GM06990 (cell line): ENCODE measurements around the gene CLNK.

Experiments
- DNase-seq: peaks from one replicate; pipeline ENCODE4 v3.0.0-alpha.2; 2011; ENCODE audit not compliant: insufficient read length; ENCODE audit errors: extremely low read depth
- H3K27me3 ChIP-seq: replicated peaks from 2 replicates; pipeline ENCODE4 v1.6.0; 2011; ENCODE audit warnings: low read length; ENCODE audit not compliant: control insufficient read depth, insufficient read depth
- H3K36me3 ChIP-seq: 2 replicates; pipeline ENCODE4 v1.5.1; 2011; ENCODE audit warnings: low read length; ENCODE audit not compliant: control insufficient read depth, insufficient read depth
- H3K4me3 ChIP-seq: replicated peaks from 2 replicates; pipeline ENCODE4 v1.5.1; 2011; ENCODE audit warnings: low read depth, mild to moderate bottlenecking, control low read depth, low read length
- TF ChIP-seq, protein P1 (sequence below): IDR thresholded peaks from 2 replicates; pipeline ENCODE4 v1.5.1; 2011; ENCODE audit warnings: low read length, control low read depth, mild to moderate bottlenecking, inconsistent platforms; ENCODE audit not compliant: insufficient read depth, poor library complexity, severe bottlenecking

Gene CLNK

DNA sequence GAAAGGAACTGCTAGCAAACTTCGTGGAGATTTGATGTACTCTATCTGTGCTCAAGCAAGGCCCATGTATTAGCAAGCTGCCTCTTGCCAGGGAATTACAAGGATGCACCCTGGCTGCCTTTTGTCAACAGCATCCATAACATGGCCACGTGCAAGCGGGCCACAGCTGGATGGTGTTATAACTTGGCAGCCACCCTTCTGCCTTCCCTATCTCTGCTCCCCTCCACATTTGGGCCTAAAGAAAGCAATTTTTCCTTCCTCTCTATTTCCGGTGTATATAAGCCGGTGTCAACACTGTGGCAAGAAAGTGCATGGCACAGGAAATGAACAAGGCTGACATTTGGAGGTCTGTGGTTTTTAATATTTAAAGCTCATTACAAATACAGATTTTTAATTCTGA, 94.8 kb downstream of the CLNK start:
- Histone ChIP-seq H3K36me3 (no peaks in the 10 kb centered on the region), H3K27me3 (no peaks in the 10 kb centered on the region), H3K4me3 (no peak overlapping the region)
- TF ChIP-seq, protein P1, sequence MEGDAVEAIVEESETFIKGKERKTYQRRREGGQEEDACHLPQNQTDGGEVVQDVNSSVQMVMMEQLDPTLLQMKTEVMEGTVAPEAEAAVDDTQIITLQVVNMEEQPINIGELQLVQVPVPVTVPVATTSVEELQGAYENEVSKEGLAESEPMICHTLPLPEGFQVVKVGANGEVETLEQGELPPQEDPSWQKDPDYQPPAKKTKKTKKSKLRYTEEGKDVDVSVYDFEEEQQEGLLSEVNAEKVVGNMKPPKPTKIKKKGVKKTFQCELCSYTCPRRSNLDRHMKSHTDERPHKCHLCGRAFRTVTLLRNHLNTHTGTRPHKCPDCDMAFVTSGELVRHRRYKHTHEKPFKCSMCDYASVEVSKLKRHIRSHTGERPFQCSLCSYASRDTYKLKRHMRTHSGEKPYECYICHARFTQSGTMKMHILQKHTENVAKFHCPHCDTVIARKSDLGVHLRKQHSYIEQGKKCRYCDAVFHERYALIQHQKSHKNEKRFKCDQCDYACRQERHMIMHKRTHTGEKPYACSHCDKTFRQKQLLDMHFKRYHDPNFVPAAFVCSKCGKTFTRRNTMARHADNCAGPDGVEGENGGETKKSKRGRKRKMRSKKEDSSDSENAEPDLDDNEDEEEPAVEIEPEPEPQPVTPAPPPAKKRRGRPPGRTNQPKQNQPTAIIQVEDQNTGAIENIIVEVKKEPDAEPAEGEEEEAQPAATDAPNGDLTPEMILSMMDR, result no peak
- no peak for DNase-seq

DNA sequence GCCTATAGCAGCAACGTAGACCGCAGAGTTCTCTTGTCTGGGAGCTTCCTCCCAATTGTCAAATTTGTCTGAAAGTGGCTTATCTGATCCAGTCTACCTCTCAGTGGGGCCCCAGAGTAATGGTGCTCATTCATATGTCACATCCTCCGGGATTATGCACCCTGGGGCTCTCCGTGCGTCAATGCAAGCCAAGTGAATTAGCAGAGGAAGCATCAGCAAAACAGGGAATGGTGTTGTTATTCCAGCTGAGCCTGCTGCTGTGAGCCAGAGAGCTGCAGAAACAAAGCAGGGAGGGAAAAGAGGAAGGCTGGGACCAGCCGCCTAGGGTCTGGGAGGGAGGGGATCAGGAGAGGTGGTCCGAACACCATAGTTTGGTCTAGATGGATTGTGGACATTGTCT, 95.2 kb downstream of the CLNK start:
- TF ChIP-seq, protein P1, result no peak

DNA sequence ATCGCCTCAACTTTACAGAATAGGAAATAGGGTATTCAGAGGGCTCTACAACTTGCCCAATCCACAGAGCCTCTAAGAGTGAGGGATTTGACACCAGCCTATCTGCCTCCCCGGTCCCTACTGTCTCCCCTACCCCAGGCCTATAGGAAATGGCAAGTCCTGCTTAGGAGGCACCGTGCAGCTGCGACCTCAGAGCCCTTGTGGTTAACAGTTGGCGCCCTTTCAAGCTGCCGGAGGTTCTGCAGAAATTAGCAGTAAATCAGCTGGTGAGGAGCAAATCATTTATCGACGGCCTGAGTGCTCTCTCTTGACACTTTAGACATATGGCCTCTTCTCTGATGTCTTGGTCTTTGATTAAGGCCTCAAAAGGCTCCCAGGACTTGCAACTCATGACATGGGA, 96.9 kb downstream of the CLNK start:
- no peaks in the 10 kb centered on the region for H3K27me3 ChIP-seq
- no peak overlapping the region for H3K4me3 ChIP-seq
- no peaks in the 10 kb centered on the region for H3K36me3 ChIP-seq
- DNase-seq, result no peak
- TF ChIP-seq, protein P1, result no peak

More for the DNA sequence above, 95.2 kb downstream of the CLNK start:
- DNase-seq, result no peak
- Histone ChIP-seq H3K36me3 (no peaks in the 10 kb centered on the region), H3K27me3 (no peaks in the 10 kb centered on the region), H3K4me3 (no peak overlapping the region)

DNA sequence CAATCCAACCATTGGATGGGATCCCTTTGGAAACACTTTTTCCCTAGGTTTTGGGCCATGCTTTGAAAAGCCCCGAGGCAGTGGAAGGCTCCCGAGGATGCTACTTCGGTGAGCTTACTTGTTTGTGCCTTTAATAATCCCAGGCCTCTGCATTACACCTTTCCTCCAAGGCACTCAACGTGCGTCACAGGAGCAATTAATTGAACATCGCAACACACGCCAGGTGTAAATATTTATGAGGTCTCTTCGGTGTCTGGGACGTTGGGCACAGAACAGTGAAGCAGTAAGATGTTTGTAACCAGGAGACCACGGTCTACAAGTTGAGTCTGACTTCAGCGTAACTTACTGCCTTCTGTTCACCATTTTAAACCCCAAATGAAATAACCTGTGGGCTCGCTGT, 97.3 kb downstream of the CLNK start:
- TF ChIP-seq, protein P1, result no peak
- Histone ChIP-seq H3K27me3 (no peaks in the 10 kb centered on the region), H3K36me3 (no peaks in the 10 kb centered on the region), H3K4me3 (no peak overlapping the region)
- DNase-seq, result no peak

DNA sequence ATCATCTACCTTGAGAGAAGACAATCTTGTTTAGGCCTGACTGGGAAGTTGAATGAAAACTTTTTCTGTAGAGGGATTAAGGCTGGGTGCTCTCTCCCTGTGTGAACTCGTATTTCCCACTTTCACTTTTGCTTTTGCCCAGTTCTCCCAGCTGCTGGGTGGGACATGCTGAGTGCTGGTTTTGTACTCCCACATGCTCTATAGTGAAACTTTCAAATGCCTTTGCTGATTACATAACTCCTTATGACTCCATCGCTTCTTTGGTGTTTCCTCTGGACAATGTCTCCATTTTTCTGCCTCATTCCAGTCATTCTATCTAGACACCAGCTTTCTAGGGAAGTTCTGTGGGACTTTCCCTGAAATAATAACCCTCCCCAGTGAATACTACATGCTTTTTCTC, 100.5 kb downstream of the CLNK start:
- Histone ChIP-seq H3K36me3 (no peaks in the 10 kb centered on the region), H3K4me3 (no peak overlapping the region), H3K27me3 (no peaks in the 10 kb centered on the region)
- DNase-seq, result no peak
- TF ChIP-seq, protein P1, result no peak

DNA sequence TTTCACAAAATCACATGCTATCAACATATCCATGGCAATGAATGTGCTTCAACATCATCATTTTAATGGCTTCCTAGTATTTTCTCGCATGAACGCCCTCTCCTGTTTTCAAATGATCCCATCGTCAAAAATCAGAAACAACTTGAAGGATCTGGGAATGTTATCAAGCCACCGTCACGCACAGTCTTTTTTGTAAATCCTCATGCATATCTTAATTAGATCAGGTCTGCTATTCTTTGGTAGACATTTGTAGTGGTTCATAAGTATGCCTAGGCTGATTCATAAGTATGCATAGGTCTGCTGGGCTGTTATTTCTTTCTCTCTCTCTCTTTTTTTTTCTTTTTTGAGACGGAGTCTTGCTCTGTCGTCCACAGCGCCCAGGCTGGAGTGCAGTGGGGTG, 101.6 kb downstream of the CLNK start:
- no peak overlapping the region for H3K4me3 ChIP-seq
- no peaks in the 10 kb centered on the region for H3K36me3 ChIP-seq
- no peak for DNase-seq
- TF ChIP-seq, protein P1, result no peak
- no peaks in the 10 kb centered on the region for H3K27me3 ChIP-seq
